Measurements from ENCODE around the gene CRYL1. TPM values are rescaled to one million over a fixed set of nuclear protein-coding genes. Genes with fewer than 3 reads are reported as not detected.

CRYL1 gene
- total RNA-seq, 1 experiment from 2014 or later, result 3.0 TPM

GRCh38 chr13:20503088-20504083 lies 22.3 kb downstream of the CRYL1 start:
- Histone ChIP-seq H3K4me2 (ENCODE audit: low read depth, low read length, poor library complexity, severe bottlenecking) (no peak overlapping the region), H3K9me3 (ENCODE audit: low read length) (no peaks in the 10 kb centered on the region), H3K27me3 (ENCODE audit: low read length) (no peaks in the 10 kb centered on the region), H4K20me1 (ENCODE audit: insufficient read depth, low read depth, low read length) (no peaks in the 10 kb centered on the region), H3K36me3 (ENCODE audit: insufficient read depth, low read length) (no peaks in the 10 kb centered on the region), H2AFZ (ENCODE audit: low read length) (no peak overlapping the region), H3K9ac (ENCODE audit: low read length) (no peak overlapping the region), H3K79me2 (ENCODE audit: low read length) (no peaks in the 10 kb centered on the region), H3K4me1 (ENCODE audit: low read length) (no peaks in the 10 kb centered on the region), H3K27ac (ENCODE audit: low read length) (no peak overlapping the region), H3K4me3 (ENCODE audit: low read length) (no peak overlapping the region), H3K9me2 (replicated peaks; ENCODE audit: insufficient read depth, low read length) (no peaks in the 10 kb centered on the region)
- DNase-seq, result no peak

GRCh38 chr13:20501592-20501991 lies 24.1 kb downstream of the CRYL1 start:
- Histone ChIP-seq H3K4me3 (ENCODE audit: low read length) (no peak overlapping the region), H2AFZ (ENCODE audit: low read length) (no peak overlapping the region), H3K4me1 (ENCODE audit: low read length) (no peaks in the 10 kb centered on the region), H3K9ac (ENCODE audit: low read length) (no peak overlapping the region), H3K9me2 (replicated peaks; ENCODE audit: insufficient read depth, low read length) (no peaks in the 10 kb centered on the region), H4K20me1 (ENCODE audit: insufficient read depth, low read depth, low read length) (no peaks in the 10 kb centered on the region), H3K36me3 (ENCODE audit: insufficient read depth, low read length) (no peaks in the 10 kb centered on the region), H3K9me3 (ENCODE audit: low read length) (no peaks in the 10 kb centered on the region), H3K27me3 (ENCODE audit: low read length) (no peaks in the 10 kb centered on the region), H3K79me2 (ENCODE audit: low read length) (no peaks in the 10 kb centered on the region), H3K4me2 (ENCODE audit: low read depth, low read length, poor library complexity, severe bottlenecking) (no peak overlapping the region), H3K27ac (ENCODE audit: low read length) (no peak overlapping the region)
- no peak for DNase-seq

GRCh38 chr13:20501120-20501519 lies 24.5 kb downstream of the CRYL1 start:
- no peak for DNase-seq
- Histone ChIP-seq H3K27ac (ENCODE audit: low read length) (no peak overlapping the region), H3K9me2 (replicated peaks; ENCODE audit: insufficient read depth, low read length) (no peaks in the 10 kb centered on the region)

GRCh38 chr13:20499986-20500385 lies 25.7 kb downstream of the CRYL1 start:
- Histone ChIP-seq H3K9me2 (replicated peaks; ENCODE audit: insufficient read depth, low read length) (no peaks in the 10 kb centered on the region), H3K27ac (ENCODE audit: low read length) (no peak overlapping the region), H3K4me2 (ENCODE audit: low read depth, low read length, poor library complexity, severe bottlenecking) (no peak overlapping the region), H2AFZ (ENCODE audit: low read length) (no peak overlapping the region), H3K9me3 (ENCODE audit: low read length) (no peaks in the 10 kb centered on the region), H3K36me3 (ENCODE audit: insufficient read depth, low read length) (no peaks in the 10 kb centered on the region), H3K9ac (ENCODE audit: low read length) (no peak overlapping the region), H4K20me1 (ENCODE audit: insufficient read depth, low read depth, low read length) (no peaks in the 10 kb centered on the region), H3K4me3 (ENCODE audit: low read length) (no peak overlapping the region), H3K79me2 (ENCODE audit: low read length) (no peaks in the 10 kb centered on the region), H3K4me1 (ENCODE audit: low read length) (peaks cover 4% of the 10 kb centered on the region), H3K27me3 (ENCODE audit: low read length) (no peaks in the 10 kb centered on the region)
- DNase-seq, result no peak

More at GRCh38 chr13:20501120-20501519, 24.5 kb downstream of the CRYL1 start:
- Histone ChIP-seq H3K4me3 (ENCODE audit: low read length) (no peak overlapping the region), H3K27me3 (ENCODE audit: low read length) (no peaks in the 10 kb centered on the region), H3K4me2 (ENCODE audit: low read depth, low read length, poor library complexity, severe bottlenecking) (no peak overlapping the region), H4K20me1 (ENCODE audit: insufficient read depth, low read depth, low read length) (no peaks in the 10 kb centered on the region), H3K9me3 (ENCODE audit: low read length) (no peaks in the 10 kb centered on the region), H3K9ac (ENCODE audit: low read length) (no peak overlapping the region), H3K36me3 (ENCODE audit: insufficient read depth, low read length) (no peaks in the 10 kb centered on the region), H2AFZ (ENCODE audit: low read length) (no peak overlapping the region), H3K4me1 (ENCODE audit: low read length) (no peaks in the 10 kb centered on the region), H3K79me2 (ENCODE audit: low read length) (no peaks in the 10 kb centered on the region)

- H3K4me2 ChIP-seq (ENCODE audit: low read depth, low read length, poor library complexity, severe bottlenecking), result no peak overlapping the region
These were observed 27.0 kb downstream of the CRYL1 start for GRCh38 chr13:20498659-20499058.

GRCh38 chr13:20498129-20498528 lies 27.5 kb downstream of the CRYL1 start:
- Histone ChIP-seq H3K4me1 (ENCODE audit: low read length) (peaks cover 4% of the 10 kb centered on the region), H4K20me1 (ENCODE audit: insufficient read depth, low read depth, low read length) (no peaks in the 10 kb centered on the region), H2AFZ (ENCODE audit: low read length) (no peak overlapping the region), H3K9me2 (replicated peaks; ENCODE audit: insufficient read depth, low read length) (no peaks in the 10 kb centered on the region), H3K9me3 (ENCODE audit: low read length) (no peaks in the 10 kb centered on the region), H3K36me3 (ENCODE audit: insufficient read depth, low read length) (no peaks in the 10 kb centered on the region), H3K27ac (ENCODE audit: low read length) (no peak overlapping the region), H3K9ac (ENCODE audit: low read length) (no peak overlapping the region), H3K4me3 (ENCODE audit: low read length) (no peak overlapping the region), H3K79me2 (ENCODE audit: low read length) (no peaks in the 10 kb centered on the region), H3K4me2 (ENCODE audit: low read depth, low read length, poor library complexity, severe bottlenecking) (no peak overlapping the region), H3K27me3 (ENCODE audit: low read length) (no peaks in the 10 kb centered on the region)
- DNase-seq, result no peak

More at GRCh38 chr13:20498659-20499058, 27.0 kb downstream of the CRYL1 start:
- H3K79me2 ChIP-seq (ENCODE audit: low read length), result no peaks in the 10 kb centered on the region
- H2AFZ ChIP-seq (ENCODE audit: low read length), result no peak overlapping the region
- H3K27me3 ChIP-seq (ENCODE audit: low read length), result no peaks in the 10 kb centered on the region
- peaks cover 4% of the 10 kb centered on the region for H3K4me1 ChIP-seq (ENCODE audit: low read length)
- DNase-seq, result no peak
- H3K4me3 ChIP-seq (ENCODE audit: low read length), result no peak overlapping the region
- H4K20me1 ChIP-seq (ENCODE audit: insufficient read depth, low read depth, low read length), result no peaks in the 10 kb centered on the region
- H3K9ac ChIP-seq (ENCODE audit: low read length), result no peak overlapping the region
- H3K36me3 ChIP-seq (ENCODE audit: insufficient read depth, low read length), result no peaks in the 10 kb centered on the region
- H3K9me2 ChIP-seq (replicated peaks; ENCODE audit: insufficient read depth, low read length), result no peaks in the 10 kb centered on the region
- no peak overlapping the region for H3K27ac ChIP-seq (ENCODE audit: low read length)
- H3K9me3 ChIP-seq (ENCODE audit: low read length), result no peaks in the 10 kb centered on the region

- Histone ChIP-seq H4K20me1 (ENCODE audit: insufficient read depth, low read depth, low read length) (no peaks in the 10 kb centered on the region), H3K4me2 (ENCODE audit: low read depth, low read length, poor library complexity, severe bottlenecking) (no peak overlapping the region), H3K9me2 (replicated peaks; ENCODE audit: insufficient read depth, low read length) (no peaks in the 10 kb centered on the region), H3K9me3 (ENCODE audit: low read length) (no peaks in the 10 kb centered on the region), H3K9ac (ENCODE audit: low read length) (no peak overlapping the region), H3K36me3 (ENCODE audit: insufficient read depth, low read length) (no peaks in the 10 kb centered on the region), H3K27ac (ENCODE audit: low read length) (no peak overlapping the region), H3K4me1 (ENCODE audit: low read length) (peaks cover 4% of the 10 kb centered on the region), H3K4me3 (ENCODE audit: low read length) (no peak overlapping the region), H3K79me2 (ENCODE audit: low read length) (no peaks in the 10 kb centered on the region), H3K27me3 (ENCODE audit: low read length) (no peaks in the 10 kb centered on the region), H2AFZ (ENCODE audit: low read length) (no peak overlapping the region)
- no peak for DNase-seq
These were observed 28.5 kb downstream of the CRYL1 start for GRCh38 chr13:20497006-20497775.

Measured in Karpas-422 (cell line).